GM12864 (cell line): ENCODE data around the gene EMX1.

Source experiments
- DNase-seq: peaks from one replicate; pipeline ENCODE4 v3.0.0-alpha.2; 2011; ENCODE audit warnings: low read depth
- H3K4me3 ChIP-seq: 2 replicates; pipeline ENCODE4 v1.5.1; 2011; ENCODE audit warnings: mild to moderate bottlenecking, low read depth, low read length, control low read depth
- TF ChIP-seq, protein P1 (sequence below): IDR thresholded peaks from 2 replicates; pipeline ENCODE4 v1.5.1; 2011; ENCODE audit warnings: low read depth, mild to moderate bottlenecking, moderate library complexity, low read length, control low read depth, inconsistent platforms; ENCODE audit errors: missing control alignments

EMX1 gene

DNA sequence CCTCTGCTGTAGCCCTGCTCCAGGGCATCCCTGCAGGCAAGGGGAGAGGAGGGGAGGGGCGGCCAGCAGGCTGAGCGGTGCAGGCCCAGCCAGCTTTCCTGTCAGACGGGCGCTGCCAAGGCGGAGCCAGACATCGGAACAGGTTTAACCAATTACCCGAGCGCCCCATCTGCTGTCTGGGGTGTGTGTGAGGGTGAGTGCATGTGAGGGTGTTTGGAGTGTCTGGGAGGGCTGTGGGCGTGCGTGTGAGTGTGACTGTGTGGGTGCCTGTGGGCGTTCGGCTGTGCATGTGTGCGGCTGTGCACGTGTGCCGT, 20.0 kb downstream of the EMX1 start:
- TF ChIP-seq, protein P1, sequence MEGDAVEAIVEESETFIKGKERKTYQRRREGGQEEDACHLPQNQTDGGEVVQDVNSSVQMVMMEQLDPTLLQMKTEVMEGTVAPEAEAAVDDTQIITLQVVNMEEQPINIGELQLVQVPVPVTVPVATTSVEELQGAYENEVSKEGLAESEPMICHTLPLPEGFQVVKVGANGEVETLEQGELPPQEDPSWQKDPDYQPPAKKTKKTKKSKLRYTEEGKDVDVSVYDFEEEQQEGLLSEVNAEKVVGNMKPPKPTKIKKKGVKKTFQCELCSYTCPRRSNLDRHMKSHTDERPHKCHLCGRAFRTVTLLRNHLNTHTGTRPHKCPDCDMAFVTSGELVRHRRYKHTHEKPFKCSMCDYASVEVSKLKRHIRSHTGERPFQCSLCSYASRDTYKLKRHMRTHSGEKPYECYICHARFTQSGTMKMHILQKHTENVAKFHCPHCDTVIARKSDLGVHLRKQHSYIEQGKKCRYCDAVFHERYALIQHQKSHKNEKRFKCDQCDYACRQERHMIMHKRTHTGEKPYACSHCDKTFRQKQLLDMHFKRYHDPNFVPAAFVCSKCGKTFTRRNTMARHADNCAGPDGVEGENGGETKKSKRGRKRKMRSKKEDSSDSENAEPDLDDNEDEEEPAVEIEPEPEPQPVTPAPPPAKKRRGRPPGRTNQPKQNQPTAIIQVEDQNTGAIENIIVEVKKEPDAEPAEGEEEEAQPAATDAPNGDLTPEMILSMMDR = no peak
- DNase-seq = no peak
- no peak overlapping the region for H3K4me3 ChIP-seq

DNA sequence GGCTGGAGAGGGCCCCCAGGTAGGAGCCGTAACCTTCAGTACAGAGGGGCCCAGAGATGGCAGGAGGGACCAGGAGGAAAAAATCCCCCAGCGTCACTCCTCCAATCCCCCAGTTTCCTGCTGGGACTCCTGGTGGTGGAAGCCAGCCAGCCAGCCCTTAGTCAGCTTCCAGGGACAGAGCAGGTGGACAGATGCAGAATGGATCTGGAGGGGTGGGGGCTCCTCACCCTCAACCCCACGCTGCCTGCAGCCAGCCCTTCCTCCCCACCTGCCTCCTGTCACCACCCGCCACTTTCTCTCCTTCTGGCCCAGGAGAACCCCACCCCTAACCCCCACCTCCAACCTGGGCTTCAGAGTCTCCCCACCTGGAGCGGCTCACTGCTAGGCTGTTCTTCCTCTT, 21.1 kb downstream of the EMX1 start:
- no peak overlapping the region for H3K4me3 ChIP-seq
- TF ChIP-seq, protein P1 = no peak
- DNase-seq = no peak

DNA sequence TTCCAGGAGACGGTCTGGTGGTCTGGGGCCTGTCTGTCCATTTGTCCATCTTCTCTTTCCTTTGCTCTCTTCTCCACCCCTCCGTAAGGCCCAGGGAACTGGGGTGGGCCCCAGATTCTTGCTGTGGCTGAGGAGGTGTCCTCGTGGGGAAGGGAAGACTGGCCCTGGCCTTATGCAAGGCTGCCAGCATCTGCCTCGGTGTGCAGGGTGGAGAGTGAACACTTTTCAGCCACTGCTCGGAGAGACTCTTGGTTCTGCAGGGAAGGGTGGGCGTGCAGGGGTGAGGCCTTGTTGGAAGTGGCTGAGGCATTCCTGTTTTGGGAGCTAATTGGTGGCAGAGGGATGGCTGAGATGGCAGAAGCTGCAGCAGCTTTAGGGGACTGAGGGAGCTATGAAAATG, 23.0 kb downstream of the EMX1 start:
- H3K4me3 ChIP-seq = no peak overlapping the region
- no peak for DNase-seq
- TF ChIP-seq, protein P1 = no peak

DNA sequence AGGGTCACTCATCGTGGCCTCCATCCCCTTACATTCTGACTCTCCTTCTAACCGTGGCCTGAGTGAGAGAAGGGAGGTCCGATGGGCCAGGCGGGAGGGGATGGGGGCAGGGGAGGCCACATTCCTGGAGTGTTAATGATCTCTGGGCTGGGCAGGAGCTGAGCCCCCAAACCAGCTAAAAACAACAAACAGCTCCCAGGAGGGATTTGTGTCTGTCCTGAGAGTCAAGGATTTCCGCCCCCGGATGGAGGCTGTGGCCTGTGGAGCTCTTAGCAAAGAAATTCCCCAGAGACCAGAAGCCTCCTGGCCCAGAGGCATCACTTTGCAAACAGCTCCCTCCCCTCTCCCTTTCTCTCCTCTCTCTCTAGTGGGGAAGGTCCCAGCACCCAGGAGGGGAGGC, 23.5 kb downstream of the EMX1 start:
- DNase-seq = no peak
- TF ChIP-seq, protein P1 = no peak
- H3K4me3 ChIP-seq = no peak overlapping the region

DNA sequence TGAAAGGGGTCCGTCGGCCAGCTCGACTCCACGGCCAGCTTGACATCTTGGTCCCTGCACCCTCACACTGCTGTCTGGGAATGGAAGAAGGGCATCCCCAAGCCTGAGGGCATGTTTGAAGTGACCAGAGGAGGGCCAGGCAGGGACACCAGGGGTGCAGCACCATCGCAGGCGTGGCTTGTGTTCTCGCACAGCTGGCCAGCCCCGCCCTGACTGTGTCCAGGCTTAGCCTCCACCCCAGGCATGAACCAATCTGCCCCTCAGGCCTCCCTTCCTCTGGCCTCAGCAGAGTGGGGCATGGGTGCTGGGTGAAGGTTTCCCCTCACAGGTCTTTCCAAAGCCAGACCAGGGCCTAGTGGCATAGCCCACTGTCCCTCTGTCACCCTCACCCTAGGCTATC, 25.0 kb downstream of the EMX1 start:
- no peak for DNase-seq
- TF ChIP-seq, protein P1 = no peak
- no peak overlapping the region for H3K4me3 ChIP-seq

DNA sequence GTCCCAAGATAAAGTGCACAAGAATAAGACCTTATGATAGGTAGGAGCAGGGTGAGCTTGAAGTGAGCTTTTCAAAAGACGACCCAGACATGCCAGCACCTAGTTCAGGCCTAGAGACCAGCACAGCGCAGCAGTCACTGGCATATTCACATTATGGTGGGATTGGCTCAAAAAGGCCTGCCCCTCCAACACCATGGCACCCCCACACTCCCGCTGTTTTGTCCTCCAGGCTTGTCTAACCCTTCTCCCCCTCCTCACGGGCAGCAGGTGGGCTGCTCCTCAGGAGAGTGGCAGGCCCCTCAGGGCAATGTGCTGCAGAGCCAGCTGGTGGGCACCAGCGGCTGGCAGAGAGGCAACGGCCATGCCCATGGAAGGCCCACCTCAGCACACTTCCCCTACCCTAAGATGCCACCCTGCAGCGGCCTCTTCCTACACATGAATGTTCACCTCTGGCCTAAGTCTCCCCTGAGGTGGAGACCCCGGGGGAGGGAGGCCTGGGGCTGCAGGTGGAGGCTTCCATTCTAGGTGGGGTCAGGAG, 25.6 kb downstream of the EMX1 start:
- H3K4me3 ChIP-seq = no peak overlapping the region
- TF ChIP-seq, protein P1 = no peak
- DNase-seq = no peak

DNA sequence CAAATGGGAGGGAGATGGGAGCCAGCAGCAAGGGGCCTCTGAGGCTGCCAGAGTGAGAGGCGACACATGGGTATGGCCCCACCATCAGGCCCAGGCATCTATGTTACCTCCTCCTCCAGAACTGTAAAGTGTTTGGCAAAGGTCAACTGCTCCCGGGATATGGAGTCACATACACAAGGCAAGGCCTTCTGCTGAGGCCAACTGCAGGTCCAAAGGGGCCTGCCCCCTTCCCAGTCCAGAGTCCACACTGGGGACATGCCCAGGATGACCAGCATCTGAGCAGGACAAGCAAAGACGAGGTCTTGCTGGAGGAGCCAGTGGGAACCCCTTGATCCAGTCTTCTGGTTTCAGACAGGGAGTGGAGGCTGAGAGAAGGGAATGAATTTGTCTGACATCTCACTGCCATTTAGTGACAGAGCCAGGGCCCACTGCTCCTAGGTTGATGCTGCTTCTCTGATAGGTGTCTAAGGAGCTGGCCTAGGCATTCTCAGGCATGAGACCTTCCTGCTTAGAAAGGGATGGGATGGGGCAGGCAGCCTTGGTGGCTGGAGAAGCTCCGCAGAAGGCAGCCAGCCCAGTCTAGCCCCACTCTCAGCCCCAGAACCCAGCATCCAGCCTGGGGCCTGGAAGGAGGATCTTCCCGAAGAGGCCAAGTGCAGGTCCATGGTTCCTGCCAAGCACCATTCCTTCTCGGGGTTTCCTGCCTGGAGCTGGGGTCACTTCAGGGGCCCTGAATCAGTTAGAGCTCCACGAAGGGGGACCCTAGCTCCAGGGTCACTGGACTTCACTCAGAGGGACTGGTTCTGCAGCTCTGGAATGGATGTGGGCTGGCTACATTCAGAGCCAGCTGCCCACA, 26.4 kb downstream of the EMX1 start:
- TF ChIP-seq, protein P1 = no peak
- no peak overlapping the region for H3K4me3 ChIP-seq
- no peak for DNase-seq
